AG09309 (cell line): ENCODE data around the gene CNKSR1.

Experiments
- DNase-seq: peaks from one replicate; pipeline ENCODE4 v3.0.0-alpha.2; 2010; ENCODE audit warnings: low read depth
- H3K4me3 ChIP-seq: 2 replicates; pipeline ENCODE4 v1.5.1; 2011; ENCODE audit warnings: mild to moderate bottlenecking, low read depth, low read length, moderate library complexity; ENCODE audit not compliant: control insufficient read depth
- TF ChIP-seq, protein P1 (sequence below): IDR thresholded peaks from 2 replicates; pipeline ENCODE4 v1.5.1; 2011; ENCODE audit warnings: mild to moderate bottlenecking, low read depth, low read length, inconsistent platforms; ENCODE audit not compliant: insufficient read depth, control insufficient read depth; ENCODE audit errors: missing control alignments

CNKSR1 gene

DNA sequence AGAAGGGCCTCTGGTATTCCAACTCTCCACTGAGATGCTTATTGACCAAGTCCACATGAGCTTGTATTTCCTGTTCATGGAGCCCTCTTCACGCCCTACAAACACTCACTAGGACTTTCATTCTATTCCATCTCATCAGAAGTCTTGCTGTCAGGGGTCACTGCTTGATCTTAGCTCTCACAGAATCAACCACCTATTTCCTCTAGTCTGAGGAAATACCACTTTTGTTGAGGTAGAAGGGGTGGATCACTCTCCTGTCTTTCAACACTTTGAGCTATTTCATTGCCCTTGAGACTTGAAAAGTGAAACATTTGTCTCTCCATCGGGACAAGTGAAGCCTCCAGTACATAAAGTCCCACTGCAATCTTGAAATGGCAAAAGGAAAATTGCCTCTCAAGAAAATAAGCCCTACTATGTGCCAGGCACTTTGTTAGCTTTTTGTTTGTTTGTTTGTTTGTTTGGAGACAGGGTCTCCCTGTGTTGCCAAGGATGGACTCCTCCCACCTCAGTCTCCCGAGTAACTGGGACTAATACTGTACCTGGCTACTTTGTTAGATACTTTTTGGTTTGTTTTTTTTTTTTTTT is 38.2 kb upstream of the CNKSR1 start:
- TF ChIP-seq, protein P1, sequence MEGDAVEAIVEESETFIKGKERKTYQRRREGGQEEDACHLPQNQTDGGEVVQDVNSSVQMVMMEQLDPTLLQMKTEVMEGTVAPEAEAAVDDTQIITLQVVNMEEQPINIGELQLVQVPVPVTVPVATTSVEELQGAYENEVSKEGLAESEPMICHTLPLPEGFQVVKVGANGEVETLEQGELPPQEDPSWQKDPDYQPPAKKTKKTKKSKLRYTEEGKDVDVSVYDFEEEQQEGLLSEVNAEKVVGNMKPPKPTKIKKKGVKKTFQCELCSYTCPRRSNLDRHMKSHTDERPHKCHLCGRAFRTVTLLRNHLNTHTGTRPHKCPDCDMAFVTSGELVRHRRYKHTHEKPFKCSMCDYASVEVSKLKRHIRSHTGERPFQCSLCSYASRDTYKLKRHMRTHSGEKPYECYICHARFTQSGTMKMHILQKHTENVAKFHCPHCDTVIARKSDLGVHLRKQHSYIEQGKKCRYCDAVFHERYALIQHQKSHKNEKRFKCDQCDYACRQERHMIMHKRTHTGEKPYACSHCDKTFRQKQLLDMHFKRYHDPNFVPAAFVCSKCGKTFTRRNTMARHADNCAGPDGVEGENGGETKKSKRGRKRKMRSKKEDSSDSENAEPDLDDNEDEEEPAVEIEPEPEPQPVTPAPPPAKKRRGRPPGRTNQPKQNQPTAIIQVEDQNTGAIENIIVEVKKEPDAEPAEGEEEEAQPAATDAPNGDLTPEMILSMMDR: no peak

DNA sequence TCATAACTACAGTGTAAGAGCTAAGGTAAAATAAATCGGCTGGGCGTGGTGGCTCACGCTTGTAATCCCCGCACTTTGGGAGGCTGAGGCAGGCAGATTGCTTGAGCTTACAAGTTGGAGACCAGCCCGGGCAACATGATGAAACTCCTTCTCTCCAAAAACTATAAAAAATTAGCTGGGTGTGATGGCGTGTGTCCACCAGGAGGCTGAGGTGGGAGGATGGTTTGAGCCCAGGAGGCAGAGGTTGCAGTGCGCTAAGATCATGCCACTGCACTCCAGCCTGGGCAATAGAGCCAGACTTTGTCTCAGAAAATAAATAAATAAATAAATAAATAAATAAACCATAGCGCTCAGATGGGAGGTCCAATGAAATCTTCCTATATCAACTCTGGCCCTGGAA is 35.1 kb upstream of the CNKSR1 start:
- no peak overlapping the region for H3K4me3 ChIP-seq
- no peak for DNase-seq
- TF ChIP-seq, protein P1: no peak

More for the DNA sequence above, 38.2 kb upstream of the CNKSR1 start:
- no peak for DNase-seq
- no peak overlapping the region for H3K4me3 ChIP-seq

DNA sequence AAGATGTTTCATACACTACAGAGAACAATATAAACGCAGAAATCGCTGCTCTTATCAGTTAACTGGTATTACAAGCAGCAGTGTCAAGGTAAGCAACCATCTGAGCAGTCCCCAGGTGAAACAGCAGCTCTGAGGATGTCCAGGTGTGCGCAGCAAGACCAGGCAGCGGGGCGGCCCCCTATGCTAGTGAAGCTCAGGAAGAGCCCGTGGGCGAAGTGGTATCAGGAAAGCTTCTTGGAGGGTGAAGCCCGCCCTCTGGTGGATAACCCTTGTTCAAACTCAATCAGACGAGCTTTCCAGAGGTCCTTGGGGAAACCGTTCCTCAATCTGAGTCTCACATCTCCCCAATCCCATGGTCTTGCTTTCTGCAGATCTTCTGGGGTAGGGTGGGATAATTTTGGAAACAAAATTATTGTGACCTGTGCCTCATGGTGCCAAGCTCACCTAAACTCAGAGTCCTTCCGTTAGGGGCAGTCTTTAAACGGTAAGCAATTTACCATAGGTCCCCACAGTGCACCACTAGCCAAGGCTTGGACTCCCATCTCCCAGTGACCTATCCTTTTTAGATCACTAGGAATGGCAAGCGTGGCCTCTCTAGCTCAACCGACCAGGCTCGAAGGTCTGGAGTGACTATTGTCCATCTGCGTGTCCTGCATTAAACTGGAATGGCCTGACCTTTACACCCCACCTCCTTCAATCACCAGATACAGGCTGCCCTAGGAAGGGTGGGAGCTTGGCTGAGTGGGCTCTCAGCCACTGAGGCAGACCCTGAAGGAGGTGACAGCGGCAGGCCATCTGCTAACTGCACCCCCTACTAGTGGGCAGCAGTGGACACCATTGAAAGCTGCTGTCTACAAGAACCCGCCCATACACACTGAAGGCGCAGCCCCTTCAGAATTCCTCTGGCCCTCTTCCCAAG is 32.0 kb upstream of the CNKSR1 start:
- DNase-seq: peak; percentile 52
- H3K4me3 ChIP-seq: no peak overlapping the region
- TF ChIP-seq, protein P1: peak; percentile 81

DNA sequence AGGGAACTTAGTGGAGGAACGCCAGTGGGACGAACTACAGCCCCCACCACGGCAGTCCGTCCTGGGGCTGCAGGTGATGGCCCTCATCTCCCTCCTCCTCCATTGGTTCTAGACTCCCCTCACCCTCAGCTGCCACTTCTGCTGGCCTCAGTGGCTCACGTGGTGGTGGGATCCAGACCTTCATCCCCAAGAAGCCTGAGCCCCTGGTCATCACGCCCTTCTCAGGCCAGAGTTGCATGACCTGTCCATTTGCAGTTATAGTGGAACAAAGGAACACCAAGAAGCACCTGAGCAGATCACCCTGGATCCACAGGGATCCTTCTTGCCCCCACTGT is 31.4 kb upstream of the CNKSR1 start:
- no peak overlapping the region for H3K4me3 ChIP-seq
- TF ChIP-seq, protein P1: no peak
- no peak for DNase-seq

DNA sequence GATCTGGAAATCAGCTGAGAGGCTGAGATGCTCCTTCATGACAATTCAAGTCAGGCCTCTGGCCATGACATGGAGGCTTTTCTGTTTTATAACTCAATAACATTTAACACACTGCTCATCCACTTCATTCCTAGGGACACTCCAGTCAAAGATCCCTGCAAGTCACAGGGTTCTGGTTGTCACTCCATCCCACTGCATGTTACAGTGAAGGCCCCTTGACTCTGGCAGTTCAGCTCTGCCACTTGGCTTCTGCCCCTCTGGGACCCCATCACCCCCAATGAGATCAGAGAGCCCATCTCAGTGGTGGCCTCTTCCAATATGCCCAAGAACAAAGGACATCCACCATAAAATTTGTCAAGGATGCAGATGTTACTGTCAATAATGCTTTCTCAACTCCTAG is 28.4 kb upstream of the CNKSR1 start:
- TF ChIP-seq, protein P1: no peak
- no peak overlapping the region for H3K4me3 ChIP-seq
- no peak for DNase-seq

DNA sequence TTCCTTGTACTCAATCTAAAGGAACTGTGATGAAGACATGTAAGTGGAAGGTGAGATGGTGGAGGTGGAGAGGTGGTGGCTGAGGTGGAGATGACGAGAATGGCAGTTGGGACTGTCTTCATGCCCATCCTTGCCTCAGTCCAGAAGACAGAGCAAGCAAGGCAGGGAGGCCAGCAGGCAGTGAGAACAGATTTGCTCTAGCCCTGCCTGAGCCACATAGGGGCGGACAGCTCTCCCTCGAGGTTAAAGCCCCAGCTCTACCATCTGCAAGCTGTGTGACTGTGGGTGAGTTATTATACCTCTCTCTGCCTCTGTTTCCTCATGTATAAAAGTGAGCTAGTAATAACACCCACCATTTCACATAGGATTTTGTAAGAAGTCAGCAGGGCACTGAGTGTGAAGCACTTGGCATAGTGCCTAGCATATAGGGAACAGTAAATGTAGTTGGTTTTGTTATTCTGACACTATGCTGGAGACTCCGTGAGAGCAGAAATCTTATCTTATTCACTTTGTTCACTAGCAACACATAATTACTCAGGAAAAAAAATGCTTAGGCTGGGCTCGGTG is 23.2 kb upstream of the CNKSR1 start:
- H3K4me3 ChIP-seq: no peak overlapping the region
- TF ChIP-seq, protein P1: no peak
- no peak for DNase-seq
